Coronary artery (tissue), 2 donors: ENCODE results near the gene CWC27.

ENCODE experiments used
- DNase-seq: peaks from one replicate; pipeline ENCODE4 v3.0.0-alpha.2; 2017; ENCODE audit warnings: low spot score
- H3K27ac ChIP-seq, 2 donors: fragments of 200-600 bp; sonication (generic); one replicate each; pipeline ENCODE4 v1.5.1; 2016 to 2019
- H3K4me3 ChIP-seq: fragments of 200-600 bp; sonication (generic); 2 replicates; pipeline ENCODE4 v1.5.1; 2016; ENCODE audit warnings: mild to moderate bottlenecking, moderate library complexity
- CTCF ChIP-seq: fragments of 200-600 bp; sonication (generic); IDR thresholded peaks from one replicate; pipeline ENCODE4 v1.5.1; 2019; ENCODE audit warnings: antibody characterized with exemption

The CWC27 gene

GRCh38 chr5:64788156-64788555 is 19.4 kb downstream of the CWC27 start:
- Histone ChIP-seq H3K4me3 (no peak overlapping the region), H3K27ac (no peak overlapping the region)
- no peak for DNase-seq
- no peak for TF ChIP-seq CTCF

GRCh38 chr5:64789457-64789856 is 20.7 kb downstream of the CWC27 start:
- TF ChIP-seq CTCF: no peak
- no peak overlapping the region for H3K4me3 ChIP-seq
- no peak overlapping the region for H3K27ac ChIP-seq
- DNase-seq: no peak

- TF ChIP-seq CTCF: no peak
- no peak overlapping the region for H3K4me3 ChIP-seq
- H3K27ac ChIP-seq: no peak overlapping the region
- no peak for DNase-seq
These were observed 21.5 kb downstream of the CWC27 start for GRCh38 chr5:64790210-64790609.

GRCh38 chr5:64792469-64792868 is 23.7 kb downstream of the CWC27 start:
- TF ChIP-seq CTCF: no peak
- DNase-seq: no peak
- Histone ChIP-seq H3K4me3 (no peak overlapping the region), H3K27ac (no peak overlapping the region)

- TF ChIP-seq CTCF: no peak
- H3K4me3 ChIP-seq: no peak overlapping the region
- H3K27ac ChIP-seq: no peak overlapping the region
- DNase-seq: no peak
These were observed 25.5 kb downstream of the CWC27 start for GRCh38 chr5:64794053-64794770.

GRCh38 chr5:64796301-64796700 is 27.6 kb downstream of the CWC27 start:
- no peak overlapping the region for H3K27ac ChIP-seq
- DNase-seq: no peak
- no peak for TF ChIP-seq CTCF

GRCh38 chr5:64800926-64801325 is 32.2 kb downstream of the CWC27 start:
- H3K27ac ChIP-seq: no peak overlapping the region
- no peak for DNase-seq
- H3K4me3 ChIP-seq: no peak overlapping the region
- TF ChIP-seq CTCF: no peak

More at GRCh38 chr5:64796301-64796700, 27.6 kb downstream of the CWC27 start:
- no peak overlapping the region for H3K4me3 ChIP-seq
